HG03521 (cell line): ENCODE data around the gene PLXNB2.
"Not testable (repeated sequence)": the region's sequence is repeated elsewhere in the genome, so short reads cannot be mapped to it uniquely, and the experiment has no call there.

ENCODE experiments used
- ATAC-seq: cut with Tn5 transposase; IDR thresholded peaks from one replicate; pipeline ENCODE4 v1.9.1; 2021; ENCODE audit warnings: mild to moderate bottlenecking, moderate library complexity; ENCODE audit not compliant: unreplicated experiment

The PLXNB2 gene, protein sequence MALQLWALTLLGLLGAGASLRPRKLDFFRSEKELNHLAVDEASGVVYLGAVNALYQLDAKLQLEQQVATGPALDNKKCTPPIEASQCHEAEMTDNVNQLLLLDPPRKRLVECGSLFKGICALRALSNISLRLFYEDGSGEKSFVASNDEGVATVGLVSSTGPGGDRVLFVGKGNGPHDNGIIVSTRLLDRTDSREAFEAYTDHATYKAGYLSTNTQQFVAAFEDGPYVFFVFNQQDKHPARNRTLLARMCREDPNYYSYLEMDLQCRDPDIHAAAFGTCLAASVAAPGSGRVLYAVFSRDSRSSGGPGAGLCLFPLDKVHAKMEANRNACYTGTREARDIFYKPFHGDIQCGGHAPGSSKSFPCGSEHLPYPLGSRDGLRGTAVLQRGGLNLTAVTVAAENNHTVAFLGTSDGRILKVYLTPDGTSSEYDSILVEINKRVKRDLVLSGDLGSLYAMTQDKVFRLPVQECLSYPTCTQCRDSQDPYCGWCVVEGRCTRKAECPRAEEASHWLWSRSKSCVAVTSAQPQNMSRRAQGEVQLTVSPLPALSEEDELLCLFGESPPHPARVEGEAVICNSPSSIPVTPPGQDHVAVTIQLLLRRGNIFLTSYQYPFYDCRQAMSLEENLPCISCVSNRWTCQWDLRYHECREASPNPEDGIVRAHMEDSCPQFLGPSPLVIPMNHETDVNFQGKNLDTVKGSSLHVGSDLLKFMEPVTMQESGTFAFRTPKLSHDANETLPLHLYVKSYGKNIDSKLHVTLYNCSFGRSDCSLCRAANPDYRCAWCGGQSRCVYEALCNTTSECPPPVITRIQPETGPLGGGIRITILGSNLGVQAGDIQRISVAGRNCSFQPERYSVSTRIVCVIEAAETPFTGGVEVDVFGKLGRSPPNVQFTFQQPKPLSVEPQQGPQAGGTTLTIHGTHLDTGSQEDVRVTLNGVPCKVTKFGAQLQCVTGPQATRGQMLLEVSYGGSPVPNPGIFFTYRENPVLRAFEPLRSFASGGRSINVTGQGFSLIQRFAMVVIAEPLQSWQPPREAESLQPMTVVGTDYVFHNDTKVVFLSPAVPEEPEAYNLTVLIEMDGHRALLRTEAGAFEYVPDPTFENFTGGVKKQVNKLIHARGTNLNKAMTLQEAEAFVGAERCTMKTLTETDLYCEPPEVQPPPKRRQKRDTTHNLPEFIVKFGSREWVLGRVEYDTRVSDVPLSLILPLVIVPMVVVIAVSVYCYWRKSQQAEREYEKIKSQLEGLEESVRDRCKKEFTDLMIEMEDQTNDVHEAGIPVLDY (N-terminal part only)

DNA sequence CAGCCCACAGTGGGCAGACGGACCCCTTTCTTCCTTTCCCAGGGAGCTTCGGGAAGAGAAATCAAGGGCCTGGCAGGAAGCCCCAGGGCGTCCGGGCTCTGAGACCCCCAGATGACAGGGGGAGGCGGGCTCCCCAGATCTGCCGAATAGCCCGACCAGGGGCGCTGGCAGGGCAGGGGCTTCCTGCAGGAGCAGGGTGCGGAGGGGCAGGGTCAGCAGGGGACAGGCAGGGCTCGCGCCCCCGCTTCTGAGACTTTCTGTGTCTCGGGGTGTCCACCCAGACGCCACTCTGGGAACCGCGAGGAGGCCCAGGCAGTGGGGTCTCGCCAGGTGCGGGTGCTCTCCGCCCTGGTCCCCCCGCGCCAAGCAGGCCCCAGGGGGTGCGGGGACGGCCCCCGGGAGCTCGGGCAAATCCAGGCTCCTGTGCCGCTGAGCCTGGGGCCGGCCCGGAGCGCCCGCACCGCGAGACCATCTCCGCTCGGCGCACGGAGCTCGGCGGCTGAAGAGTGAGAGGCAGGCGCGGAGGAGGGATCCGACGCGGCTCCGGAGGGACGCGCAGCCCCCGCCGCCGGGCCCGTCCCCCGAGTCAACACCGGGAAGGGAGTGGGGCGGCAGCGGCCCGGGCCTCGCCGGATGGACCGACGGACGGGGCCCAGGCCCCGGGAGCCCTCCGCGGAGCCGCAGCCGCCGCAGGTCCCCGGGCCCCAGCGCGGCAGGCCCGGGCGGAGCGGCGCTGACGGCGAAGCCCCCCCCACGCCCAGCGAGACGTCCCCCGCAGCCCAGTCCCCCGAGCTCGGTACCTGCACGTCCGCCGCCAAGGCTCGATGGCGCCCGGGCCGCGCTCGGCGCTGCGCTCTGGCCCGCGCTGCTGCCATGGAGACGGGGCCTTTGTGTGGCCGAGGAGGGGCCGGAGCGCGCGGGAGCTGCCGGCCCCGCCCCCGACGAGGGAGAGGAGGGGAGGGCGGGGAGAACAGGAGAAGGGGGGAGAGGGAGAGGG is at the start of gene PLXNB2:
Gene PLXNB2 (minus strand): TSS at position 894 of the 997 bp plus-strand sequence. CDS start 17,062 bp downstream, outside the sequence.
- ATAC-seq = peak; percentile 35

DNA sequence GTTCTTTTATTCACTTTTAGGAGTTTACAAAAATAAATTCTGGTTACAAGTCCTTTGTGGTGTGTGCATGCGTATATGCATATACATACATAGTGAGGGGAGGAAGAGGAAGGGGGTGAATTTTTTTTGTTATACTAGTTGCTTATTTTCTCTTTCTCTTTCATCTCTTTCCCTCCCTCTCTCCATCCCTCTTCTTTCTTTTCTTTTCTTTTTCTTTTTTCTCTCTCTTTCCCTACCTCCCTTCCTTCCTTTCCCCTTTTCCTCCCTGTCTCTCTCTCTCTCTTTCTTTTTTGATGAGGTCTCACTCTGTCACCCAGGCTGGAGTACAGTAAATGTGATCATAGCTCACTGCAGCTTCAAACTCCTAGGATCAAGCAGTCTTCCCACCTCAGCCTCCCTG is 49.8 kb upstream of the PLXNB2 start:
- no peak for ATAC-seq

DNA sequence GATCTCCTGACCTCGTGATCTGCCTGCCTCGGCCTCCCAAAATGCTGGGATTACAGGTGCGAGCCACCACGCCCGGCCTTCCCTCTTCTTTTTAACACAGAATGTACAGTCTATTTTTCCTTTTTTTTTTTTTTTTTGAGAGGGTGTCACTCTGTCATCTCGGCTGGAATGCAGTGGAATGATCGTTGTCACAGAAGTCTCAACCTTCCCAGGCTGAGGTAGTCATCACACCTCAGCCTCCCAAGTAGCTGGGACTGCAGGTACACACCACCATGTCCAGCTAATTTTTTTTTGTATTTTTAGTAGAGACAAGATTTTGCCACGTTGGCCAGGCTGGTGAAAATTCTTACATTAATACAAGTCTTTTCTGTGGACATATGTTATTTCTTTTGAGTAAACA is 48.7 kb upstream of the PLXNB2 start:
- no peak for ATAC-seq

DNA sequence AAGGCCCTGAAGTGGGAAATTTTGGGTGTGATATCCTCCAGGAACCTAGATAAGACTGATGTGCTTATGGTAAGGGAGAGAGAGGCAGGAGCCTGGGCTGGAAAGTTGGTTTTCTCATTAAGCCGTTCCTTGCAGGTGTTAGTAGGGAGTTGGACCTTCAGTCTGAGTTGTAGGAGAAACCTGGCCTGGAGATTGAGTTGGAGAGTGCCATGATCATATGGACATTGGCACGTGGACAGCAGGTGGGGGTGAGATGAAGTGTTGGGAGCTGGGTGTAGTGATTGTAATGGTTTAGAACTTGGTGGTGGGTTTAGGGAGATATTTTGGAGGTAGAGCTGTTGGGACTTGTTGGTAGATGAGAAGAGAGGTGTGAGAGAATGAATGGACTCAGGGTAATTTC is 40.6 kb upstream of the PLXNB2 start:
- ATAC-seq = no peak

DNA sequence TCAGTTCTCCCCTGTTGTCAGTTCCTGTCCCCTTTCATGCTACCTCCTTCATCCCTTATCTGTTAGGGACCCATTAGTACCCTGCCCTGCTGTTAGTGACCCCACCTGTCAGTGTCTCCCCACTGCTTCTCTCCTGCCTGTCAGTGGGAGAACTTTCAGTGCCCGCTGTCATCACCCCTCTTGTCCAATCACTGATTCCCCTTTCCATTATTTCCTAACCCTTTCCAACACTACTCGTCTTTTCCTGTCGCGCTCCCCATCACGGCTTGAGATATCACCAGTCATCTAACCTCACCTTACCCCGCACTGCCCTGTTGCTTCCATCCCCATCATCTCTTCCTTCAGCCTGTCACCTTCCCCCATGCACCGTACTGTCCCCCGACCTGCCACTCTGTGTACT is 39.7 kb upstream of the PLXNB2 start:
- ATAC-seq = no peak

DNA sequence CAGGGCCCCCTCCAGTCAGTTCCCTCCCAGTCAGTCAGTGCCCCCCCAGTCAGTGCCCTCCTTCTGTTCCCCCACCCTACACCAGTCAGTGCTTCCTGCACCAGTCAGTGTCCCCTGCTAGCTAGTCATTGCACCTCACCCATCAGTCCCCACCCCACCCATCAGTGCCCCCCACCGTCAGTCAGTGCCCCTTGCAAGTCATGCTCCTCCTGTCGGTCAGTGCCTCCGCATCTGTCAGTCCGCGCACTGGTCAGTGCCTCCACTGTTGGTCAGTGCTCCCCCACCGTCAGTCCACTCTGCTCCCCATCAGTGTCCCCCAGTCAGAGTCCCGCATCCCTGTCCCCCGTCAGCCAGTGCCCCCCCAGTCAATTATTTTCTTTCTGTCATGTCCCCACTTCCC is 39.0 kb upstream of the PLXNB2 start:
- ATAC-seq = no peak

DNA sequence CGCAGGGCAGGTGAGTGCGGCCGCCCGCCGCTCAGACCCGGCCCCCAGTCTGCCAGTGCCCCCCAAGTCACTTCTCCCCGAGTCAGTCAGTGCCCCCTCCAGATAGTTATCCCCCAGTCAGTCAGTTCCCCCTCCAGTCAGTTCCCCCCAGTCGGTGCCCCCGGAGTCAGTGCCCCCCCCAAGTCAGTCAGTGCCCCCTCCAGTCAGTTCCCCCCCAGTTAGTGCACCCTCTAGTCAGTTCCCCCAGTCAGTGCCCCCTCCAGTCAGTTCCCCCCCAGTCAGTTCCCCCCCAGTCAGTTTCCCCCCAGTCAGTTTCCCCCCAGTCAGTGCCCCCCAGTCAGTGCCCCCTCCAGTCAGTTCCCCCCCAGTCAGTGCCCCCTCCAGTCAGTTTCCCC is 36.1 kb upstream of the PLXNB2 start:
- no peak for ATAC-seq

DNA sequence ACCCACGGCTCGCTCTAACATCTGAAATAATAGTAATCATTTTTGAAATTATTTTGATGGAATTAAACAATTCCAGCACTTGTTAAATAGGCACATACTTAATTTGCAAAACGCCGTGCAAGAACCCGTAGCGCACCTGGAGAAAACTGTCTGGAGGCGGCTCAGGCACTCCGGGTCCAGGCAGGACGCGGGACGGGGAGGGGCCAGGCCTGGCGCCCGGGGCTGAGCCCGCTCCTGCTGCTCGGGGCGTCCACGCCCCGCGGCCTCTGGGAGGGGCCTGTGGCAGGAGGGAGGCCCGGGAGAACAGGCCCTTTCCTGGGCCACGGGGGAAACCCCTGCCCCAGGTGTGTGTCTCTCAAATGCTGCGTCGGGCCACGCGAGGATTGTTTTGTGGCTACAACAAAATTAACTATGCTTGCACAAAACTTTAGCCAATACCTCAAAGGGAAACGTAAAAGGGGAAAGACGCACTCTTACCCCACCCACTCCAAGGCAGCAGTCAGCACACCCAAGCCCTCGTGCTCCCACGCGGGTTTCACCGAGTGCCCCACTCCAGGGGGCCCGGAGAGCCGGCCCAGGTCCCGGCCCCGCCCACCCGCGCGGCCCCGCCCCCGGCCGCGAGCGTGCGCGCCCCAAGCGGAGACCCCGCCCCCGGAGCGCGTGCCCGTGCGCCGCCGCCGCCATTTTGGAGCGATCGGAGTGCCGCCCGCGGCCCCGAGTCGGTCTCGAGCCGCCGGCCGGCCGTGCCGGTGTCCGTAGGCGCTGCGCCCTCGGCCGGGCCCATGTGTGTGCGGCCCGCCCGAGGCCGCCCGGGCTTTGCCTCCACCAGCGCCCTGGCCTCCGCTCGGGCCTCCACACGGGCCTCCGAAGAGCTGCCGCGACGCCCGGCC is 35.5 kb upstream of the PLXNB2 start, which contains the start of gene PPP6R2:
Gene PPP6R2 (plus strand): TSS at position 677 of the 890 bp plus-strand sequence. CDS start 50,582 bp downstream, outside the sequence.
- ATAC-seq = peak; percentile 77

DNA sequence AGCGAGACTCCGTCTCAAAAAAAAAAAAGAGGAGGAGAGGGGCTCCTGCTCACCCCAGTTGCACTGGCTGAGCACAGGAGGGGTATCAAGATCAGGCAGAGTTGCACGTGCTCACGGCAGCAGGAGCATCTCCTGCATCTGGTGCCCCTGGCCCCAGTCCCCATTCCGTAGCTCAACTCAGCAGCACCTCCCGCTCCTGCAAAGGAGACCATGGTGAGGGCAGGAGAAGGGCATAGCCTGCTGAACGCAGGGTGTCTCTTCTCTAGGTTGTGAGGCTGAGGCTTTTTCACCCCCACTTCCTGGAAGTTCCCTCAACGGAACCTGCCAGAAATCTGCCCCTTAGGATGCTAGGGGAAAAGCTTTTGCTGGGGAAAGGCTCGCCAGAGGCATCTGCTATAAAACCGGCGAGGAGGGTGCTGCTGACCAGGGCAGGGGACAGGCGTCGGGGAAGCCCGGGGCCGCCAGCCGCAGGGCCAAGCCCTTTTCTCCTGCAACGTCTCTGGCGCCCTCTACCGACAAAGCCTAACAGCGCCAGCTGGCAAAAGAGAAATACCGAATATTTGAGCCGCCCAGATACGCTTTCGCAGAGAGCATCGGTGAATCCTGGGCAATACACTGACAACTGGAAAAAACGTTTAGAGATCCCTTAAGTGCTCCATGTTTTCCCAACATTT is 34.7 kb upstream of the PLXNB2 start:
- ATAC-seq = no peak

DNA sequence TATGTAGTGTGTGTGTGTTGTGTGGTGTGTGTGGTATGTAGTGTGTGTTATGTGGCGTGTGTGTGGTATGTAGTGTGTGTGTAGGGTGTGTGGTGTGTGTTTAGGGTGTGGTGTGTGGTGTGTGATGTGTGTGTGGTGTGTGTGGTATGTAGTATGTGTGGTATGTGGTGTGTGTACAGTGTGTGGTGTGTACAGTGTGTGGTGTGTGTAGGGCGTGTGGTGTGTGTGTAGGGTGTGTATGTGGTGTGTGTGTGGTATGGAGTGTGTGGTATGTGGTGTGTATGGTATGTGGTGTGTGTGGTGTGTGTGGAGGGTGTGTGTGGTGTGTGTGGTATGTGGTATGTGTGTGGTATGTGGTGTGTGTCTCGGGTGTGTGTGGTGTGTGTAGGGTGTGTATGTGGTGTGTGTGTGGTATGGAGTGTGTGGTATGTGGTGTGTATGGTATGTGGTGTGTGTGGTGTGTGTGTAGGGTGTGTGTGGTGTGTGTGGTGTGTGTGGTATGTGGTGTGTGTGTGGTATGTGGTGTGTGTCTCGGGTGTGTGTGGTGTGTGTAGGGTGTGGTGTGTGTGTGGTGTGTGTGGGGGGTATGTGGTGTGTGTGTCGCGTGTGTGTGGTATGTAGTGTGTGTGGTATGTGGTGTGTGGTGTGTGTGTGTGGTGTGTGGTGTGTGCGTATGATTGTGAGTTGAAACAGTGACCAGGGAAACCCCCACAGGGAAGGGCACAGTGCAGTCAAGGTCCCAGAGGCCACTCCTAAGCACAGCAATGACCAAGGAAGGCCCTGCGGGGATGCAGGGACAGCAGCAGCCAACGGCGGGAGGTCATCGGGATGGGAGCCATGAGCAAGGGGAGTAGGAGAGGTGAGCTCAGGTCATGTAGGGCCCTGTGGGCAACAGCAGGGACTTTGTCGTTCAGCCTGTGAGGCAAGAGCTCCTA is 32.8 kb upstream of the PLXNB2 start:
- ATAC-seq = no peak

DNA sequence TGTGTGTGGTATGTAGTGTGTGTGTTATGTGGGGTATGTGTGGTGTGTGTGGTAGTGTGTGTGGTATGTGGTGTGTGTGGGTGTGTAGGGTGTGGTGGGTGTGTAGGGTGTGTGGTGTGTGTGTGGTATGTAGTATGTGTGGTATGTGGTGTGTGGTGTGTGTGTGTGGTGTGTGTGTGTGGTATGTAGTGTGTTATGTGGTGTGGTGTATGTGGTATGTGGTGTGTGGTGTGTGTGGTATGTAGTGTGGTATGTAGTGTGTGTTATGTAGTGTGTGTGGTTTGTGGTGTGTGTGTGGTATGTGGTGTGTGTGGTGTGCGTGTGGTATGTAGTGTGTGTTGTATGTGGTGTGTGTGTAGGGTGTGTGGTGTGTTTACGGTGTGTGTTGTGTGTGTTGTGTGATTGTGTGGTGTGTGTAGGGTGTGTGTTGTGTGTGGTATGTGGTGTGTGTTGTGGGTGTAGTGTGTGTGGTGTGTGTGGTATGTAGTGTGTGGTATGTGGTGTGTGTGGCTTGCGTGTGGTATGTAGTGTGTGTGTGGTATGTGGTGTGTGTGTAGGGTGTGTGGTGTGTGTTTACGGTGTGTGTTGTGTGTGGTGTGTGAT is 31.5 kb upstream of the PLXNB2 start:
- no peak for ATAC-seq

DNA sequence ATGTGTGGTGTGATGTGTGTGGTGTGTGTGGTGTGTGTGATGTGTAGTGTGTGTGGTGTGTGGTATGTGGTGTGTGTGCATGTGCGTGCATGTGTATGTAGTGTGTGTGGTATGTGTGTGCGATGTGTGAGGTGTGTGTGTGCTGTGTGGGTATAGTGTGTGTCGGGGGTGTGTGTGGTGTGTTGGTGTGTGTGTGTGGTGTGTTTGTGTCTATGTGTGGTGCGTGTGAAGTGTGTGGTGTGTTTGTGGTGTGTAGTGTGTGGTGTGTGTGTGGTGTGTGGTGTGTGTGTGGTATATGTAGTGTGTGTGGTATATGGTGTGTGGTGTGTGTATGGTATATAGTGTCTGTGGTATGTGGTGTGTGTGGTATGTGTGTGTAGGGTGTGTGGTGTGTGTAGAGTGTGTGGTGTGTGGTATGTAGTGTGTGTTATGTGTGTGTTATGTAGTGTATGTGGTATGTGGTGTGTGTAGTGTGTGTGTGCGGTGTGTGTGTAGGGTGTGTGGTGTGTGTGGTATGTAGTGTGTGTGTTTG is 30.7 kb upstream of the PLXNB2 start:
- no peak for ATAC-seq

DNA sequence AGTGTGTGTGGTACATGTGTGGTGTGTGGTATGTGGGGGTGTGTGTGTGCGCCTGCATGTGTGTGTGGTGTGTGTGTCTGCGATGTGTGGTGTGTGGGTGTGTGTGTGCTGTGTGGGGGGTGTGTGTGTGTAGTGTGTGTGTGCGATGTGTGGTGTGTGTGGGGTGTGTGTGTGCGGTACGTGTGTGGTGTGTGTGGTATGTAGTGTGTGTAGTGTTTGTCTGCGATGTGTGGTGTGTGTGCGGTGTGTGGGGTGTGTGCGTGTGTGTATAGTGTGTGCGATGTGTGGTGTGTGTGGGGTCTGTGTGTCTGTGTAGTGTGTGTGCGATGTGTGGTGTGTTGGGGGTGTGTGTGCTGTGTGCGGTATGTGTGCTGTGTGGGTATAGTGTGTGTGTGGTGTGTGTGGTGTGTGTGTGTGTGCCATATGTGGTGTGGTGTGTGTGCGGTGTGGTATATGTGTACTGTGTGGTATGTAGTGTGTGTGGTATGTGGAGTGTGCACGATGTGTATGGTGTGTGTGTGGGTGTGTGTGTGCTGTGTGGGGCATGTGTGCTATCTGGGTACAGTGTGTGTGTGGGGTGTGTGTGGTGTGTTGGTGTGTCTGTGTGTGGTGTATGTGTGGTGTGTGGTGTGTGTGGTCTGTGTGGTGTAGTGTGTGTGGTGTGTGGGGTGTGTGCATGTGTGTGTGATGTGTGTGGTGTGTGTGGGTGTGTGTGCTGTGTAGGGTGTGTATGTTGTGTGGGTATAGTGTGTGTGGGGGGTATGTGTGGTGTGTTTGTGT is 30.0 kb upstream of the PLXNB2 start:
- no peak for ATAC-seq

DNA sequence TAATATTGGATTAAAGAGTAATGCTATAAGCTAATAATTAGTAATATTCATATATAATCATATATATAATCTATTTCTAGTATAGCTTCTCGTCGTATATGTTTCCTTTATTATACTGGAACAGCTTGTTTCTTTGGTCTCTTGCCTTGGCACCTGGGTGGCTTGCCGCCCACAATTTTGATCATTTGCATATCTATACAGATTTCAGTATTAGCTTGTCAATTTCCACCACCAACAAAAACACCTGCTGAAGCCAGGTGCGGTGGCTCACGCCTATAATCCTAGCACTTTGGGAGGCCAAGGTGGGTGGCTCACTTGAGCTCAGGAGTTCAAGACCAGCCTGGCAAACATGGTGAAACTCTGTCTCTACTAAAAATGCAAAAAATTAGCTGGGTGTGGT is 27.0 kb upstream of the PLXNB2 start:
- not testable (repeated sequence) for ATAC-seq

DNA sequence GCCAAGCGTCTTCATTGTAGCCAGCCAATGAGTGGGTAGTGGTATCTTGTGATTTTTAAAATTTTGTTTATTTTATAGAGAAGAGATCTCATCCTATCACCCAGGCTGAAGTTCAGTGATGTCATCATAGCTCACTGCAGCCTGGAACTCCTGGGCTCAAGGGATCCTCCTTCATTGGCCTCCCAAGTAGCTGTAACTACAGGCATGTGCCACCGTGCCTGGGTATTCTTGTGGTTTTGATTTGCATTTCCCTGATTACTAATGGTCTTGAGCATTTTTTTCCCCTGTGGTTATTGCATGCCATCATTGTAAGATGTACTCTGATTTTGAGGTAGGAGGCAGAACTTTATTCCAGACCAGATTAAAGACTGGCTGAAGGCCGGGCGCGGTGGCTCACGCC is 21.8 kb upstream of the PLXNB2 start:
- ATAC-seq = no peak

DNA sequence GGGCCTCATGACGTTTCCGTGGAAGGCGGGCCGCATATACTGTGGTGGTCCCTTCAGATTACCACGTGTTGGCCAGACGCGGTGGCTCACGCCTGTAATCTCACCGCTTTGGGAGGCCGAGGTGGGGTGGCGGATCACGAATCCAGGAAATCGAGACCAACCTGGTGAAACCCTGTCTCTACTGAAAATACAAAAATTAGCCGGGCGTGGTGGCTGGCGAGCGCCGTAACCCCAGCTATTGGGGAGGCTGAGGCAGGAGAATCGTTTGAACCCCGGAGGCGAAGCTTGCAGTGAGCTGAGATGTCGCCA is 20.2 kb upstream of the PLXNB2 start:
- ATAC-seq = no peak
